AG09319 (cell line): ENCODE results near the gene PTCH1.

ENCODE experiments used
- DNase-seq: peaks from one replicate; pipeline ENCODE4 v3.0.0-alpha.2; 2010; ENCODE audit warnings: low read depth; ENCODE audit errors: extremely low read depth
- TF ChIP-seq, protein P1 (sequence below): IDR thresholded peaks from 2 replicates; pipeline ENCODE4 v1.5.1; 2011; ENCODE audit warnings: low read depth, mild to moderate bottlenecking, inconsistent platforms, low read length, moderate library complexity

Gene PTCH1

DNA sequence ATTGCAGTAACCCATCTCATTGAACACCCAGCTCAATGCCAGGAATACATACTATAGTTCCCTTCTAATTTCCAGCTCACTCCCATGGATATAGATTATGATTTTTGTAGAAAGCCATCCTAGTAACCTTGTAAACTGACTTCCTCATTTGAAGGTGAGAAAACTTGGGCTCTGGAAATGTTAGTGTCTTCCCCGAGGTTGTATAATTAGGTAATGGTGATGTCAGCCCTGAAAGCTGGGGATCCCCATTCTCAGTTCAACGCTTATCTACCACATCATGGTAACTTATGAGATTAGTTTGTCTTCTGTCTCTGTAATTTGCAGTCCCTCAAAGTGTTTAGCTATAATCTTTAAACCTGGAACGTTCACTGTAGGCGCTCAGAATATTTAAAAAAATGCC is 34.6 kb upstream of the PTCH1 start:
- no peak for DNase-seq
- TF ChIP-seq, protein P1, sequence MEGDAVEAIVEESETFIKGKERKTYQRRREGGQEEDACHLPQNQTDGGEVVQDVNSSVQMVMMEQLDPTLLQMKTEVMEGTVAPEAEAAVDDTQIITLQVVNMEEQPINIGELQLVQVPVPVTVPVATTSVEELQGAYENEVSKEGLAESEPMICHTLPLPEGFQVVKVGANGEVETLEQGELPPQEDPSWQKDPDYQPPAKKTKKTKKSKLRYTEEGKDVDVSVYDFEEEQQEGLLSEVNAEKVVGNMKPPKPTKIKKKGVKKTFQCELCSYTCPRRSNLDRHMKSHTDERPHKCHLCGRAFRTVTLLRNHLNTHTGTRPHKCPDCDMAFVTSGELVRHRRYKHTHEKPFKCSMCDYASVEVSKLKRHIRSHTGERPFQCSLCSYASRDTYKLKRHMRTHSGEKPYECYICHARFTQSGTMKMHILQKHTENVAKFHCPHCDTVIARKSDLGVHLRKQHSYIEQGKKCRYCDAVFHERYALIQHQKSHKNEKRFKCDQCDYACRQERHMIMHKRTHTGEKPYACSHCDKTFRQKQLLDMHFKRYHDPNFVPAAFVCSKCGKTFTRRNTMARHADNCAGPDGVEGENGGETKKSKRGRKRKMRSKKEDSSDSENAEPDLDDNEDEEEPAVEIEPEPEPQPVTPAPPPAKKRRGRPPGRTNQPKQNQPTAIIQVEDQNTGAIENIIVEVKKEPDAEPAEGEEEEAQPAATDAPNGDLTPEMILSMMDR, result no peak

GRCh38 chr9:95545831-95546567 is 29.2 kb upstream of the PTCH1 start:
- TF ChIP-seq, protein P1, result no peak
- DNase-seq, result no peak

DNA sequence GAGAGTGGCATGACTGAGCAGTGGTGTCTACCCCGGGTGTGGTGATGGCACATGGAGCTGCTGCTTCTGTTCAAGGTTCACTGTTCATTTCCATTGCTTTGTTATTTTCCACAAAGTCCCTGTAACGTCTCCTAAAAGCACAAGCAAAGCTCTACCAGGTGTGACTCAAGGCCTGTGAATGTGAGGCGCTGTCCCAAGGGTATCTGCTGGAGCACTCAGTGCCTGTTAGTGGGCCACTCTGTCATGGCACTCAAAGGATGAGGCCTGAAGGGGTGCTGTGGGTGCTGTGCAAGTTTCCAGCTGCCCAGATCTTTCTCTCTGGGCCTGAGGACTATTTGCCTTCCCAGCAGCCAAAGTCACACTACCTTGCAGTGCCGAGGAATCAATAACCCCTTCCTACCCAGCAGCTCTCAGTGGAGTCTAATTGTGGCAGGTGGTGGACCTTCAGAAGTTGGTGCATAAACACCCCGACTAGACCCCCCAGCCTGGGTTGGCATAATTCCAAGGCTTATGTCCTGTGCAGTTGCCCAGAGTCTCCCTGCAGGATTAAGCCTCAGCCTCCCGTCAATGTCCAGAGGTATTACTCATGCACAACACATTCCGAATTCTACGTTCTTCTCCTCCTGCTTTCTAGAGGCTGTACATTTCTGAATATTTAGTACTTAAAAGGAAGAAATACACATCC is 17.4 kb upstream of the PTCH1 start:
- DNase-seq, result no peak

GRCh38 chr9:95529910-95530309 is 13.1 kb upstream of the PTCH1 start:
- no peak for DNase-seq
- TF ChIP-seq, protein P1, result no peak

More for the DNA sequence above, 17.4 kb upstream of the PTCH1 start:
- TF ChIP-seq, protein P1, result no peak

DNA sequence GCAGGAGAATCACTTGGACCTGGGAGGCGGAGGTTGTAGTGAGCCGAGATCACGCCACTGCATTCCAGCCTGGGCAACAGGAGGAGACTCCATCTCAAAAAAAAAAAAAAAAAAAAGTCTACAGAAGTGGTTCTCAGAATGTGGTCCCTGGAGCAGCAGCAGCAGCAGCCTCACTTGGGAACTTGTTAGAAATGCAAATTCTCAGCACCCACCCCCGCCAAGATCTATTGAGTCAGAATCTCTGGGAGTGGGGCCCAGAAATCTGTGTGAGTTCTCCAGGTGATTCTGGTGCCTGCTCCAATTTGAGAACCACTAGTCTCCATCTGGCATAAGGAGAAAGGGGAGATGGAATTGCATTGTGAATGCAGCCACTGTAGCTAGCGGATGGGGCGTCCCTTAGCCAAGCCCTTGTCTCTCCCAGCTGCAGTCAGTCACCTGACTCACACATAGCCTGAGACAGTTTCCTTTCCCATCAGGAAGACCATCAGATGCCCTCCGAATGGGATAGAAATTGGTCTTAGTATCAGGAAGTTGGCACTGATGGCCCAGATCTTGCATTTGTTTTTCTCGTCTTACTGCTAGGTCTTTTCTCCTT is 12.2 kb upstream of the PTCH1 start:
- TF ChIP-seq, protein P1, result no peak
- DNase-seq, result no peak

DNA sequence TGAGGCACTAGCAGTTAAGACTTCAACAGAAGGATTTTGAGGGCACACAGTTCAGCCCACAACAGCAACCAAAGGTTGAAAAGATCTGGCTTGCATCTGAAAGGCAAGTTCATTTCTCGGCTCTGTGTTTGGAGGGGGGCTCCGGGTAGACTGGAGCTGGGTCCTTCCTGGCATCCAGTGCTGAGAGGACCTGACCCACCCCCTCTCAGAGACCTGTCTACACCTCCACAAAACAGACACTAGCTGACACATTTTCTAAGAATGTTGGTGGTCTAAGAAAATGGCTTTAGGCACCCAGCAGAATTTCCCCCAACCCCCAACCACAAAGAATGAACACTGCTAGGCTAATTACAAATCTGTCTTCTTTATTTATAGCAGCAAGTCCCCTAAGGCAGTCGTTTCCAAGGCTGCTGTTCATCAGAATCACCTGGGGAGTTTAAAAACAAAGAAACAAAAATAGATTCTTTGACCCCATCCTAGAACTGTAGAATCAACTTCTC is 6.2 kb upstream of the PTCH1 start:
- no peak for DNase-seq
- TF ChIP-seq, protein P1, result no peak

- no peak for DNase-seq
- TF ChIP-seq, protein P1, result no peak
These were observed 4.9 kb upstream of the PTCH1 start for GRCh38 chr9:95521699-95522098.
